NCI-H146 treated with DMSO at 0.1 percent for 48 hours (cell line): ENCODE measurements around the gene MYRF.

Experiments
- DNase-seq: peaks from one replicate; lab custom pipeline; 2025; ENCODE audit not compliant: unreplicated experiment; lab: John Stamatoyannopoulos, UW

The MYRF gene

GRCh38 chr11:61815790-61816735, 63.6 kb downstream of the MYRF start:
- peak; percentile 69 for DNase-seq

- peak; percentile 91 for DNase-seq
Measured at GRCh38 chr11:61816736-61817455, 64.5 kb downstream of the MYRF start, which contains the start of gene FADS1. Gene FADS1 (minus strand): TSS chr11:61817003. CDS start chr11:61816929, 74 bp downstream.

GRCh38 chr11:61817471-61818202, 65.2 kb downstream of the MYRF start:
- DNase-seq = no peak

DNA sequence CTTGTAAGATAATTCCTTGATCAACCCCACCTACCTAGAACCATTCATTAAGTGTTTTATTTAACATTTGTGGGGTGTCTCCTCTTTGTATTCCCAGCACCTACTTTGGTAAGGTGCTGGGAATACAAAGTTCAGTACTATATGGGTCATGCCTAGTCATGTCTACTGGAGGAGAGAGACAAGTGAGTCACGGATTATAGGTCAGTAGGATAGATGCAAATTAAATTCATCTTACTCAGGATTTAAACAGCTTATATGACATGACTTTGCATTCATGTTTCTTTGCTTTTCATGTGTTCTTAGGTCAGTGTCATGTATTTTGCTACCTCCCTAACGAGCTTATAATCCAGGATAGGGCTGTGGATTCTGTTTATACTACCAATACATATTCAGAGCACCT, 67.7 kb downstream of the MYRF start:
- DNase-seq = no peak

- peak; percentile 35 for DNase-seq
Measured at GRCh38 chr11:61826930-61827570, 74.6 kb downstream of the MYRF start.

DNA sequence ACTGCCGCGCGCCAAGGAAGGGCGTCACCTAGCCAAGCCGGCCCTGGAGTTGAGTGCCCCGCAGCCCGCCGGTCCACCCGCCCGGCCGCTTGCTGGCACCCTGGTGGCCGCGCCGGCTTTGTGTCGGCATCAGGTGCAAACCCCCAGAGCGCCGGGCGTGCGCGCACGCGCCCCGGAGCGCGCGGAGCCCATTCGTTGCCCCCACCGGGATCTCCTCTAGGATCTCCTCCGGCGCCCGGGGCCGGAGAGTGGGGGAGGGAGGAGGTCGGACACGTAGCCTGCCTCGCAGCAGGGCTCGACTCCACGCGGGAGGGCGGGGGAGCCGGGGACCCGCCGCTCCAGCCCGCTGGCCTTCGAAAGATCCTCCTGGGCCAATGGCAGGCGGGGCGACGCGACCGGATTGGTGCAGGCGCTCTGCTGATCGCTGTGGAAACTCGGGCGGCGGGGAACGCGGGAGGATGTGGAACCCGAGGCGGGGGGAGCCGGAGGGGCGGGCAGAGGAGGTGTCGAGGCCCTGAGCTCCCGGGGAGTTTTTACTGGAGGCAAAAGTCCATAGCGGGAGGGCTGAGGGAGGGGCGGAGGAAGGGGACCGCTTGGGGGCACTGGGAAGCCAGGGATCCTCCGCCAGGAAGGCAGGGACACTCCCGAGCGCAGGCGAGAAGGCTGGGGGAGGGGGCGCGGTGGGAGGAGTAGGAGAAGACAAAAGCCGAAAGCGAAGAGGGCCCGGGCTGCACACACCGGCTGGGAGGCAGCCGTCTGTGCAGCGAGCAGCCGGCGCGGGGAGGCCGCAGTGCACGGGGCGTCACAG, 75.3 kb downstream of the MYRF start, which contains the start of gene FADS2:
FADS2 (plus strand) TSS at position 730 of the 808 bp plus-strand sequence. CDS start 91 bp downstream, outside the sequence.
- DNase-seq = peak; percentile 98

- DNase-seq = no peak
Measured at GRCh38 chr11:61828379-61828628, 75.9 kb downstream of the MYRF start.

GRCh38 chr11:61828629-61829407, 76.4 kb downstream of the MYRF start:
- peak; percentile 35 for DNase-seq

- no peak for DNase-seq
Measured at GRCh38 chr11:61829806-61830205, 77.4 kb downstream of the MYRF start.

- DNase-seq = no peak
Measured at GRCh38 chr11:61830237-61831105, 78.0 kb downstream of the MYRF start.

DNA sequence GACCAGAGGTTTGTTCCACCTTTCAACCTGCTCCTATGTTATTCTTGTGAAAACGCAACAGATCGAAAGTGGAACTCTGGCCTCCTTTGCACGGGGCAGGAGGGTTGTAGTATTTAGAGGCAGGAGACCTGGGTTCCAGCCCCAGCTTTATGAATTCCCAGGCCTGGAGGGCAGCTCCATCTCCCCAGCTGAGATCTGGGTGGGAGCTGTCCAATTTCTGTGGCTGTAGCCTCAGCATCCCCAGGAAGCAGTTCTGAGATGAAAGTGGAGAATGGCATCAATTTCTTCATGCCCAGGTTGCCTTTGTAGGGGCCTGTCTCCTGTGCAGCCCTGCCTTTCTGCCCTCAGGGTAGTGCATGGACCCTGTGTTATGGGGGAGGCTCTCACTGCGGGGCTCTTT, 79.8 kb downstream of the MYRF start:
- no peak for DNase-seq

DNA sequence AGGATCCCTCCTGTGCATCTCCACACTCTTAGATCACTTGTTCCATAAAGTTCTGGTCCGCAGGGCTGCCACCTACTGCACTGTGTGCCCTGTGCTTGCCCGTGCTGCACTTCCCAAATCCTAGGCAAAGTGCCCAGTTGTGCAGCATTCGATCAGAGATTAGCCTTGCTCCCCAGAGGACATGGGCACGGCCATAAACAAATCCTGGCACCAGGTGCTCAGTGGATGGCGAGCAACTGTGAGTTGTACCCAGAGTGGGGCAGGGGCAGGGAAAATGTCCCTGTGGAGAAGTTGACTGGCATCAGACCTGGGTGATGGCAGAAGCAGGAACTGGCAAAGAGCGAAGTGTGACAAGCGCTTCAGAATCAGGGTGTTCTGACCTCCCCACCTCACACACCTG, 80.3 kb downstream of the MYRF start:
- DNase-seq = no peak

DNA sequence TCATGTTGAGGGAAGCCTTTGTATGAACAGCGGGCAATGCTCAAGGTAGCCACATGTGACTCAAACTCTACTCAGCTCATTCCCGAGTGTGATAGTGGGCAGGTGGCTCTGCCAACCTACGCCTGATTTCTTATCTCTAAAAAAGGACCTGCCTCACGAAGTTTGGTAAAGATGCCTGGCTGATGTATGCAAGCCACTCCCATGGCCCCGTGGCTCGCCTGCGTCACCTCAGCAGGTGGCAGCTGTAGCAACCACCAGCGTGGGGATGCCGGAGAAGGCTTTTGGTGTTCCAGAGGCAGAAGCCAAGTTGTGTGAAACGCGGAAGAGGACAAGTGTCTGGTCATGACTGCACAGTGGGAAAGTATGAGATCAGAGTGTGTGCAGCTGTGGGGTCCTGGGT, 81.0 kb downstream of the MYRF start:
- DNase-seq = no peak

- DNase-seq = no peak
Measured at GRCh38 chr11:61833926-61834277, 81.5 kb downstream of the MYRF start.

- peak; percentile 27 for DNase-seq
Measured at GRCh38 chr11:61834278-61835048, 82.0 kb downstream of the MYRF start.

- DNase-seq = no peak
Measured at GRCh38 chr11:61836193-61836592, 83.8 kb downstream of the MYRF start.

GRCh38 chr11:61837411-61838005, 85.1 kb downstream of the MYRF start:
- no peak for DNase-seq
